Erythroblast (primary cell): ENCODE data around the gene PDGFC.

Experiments
- GATA1 ChIP-seq: IDR thresholded peaks from 2 replicates; pipeline ENCODE4 v1.6.1; 2011; ENCODE audit warnings: low read depth, mild to moderate bottlenecking, control low read depth, low read length, moderate library complexity
- POLR2A ChIP-seq: IDR thresholded peaks from 2 replicates; pipeline ENCODE4 v1.6.1; 2011; ENCODE audit warnings: mild to moderate bottlenecking, low read length

DNA sequence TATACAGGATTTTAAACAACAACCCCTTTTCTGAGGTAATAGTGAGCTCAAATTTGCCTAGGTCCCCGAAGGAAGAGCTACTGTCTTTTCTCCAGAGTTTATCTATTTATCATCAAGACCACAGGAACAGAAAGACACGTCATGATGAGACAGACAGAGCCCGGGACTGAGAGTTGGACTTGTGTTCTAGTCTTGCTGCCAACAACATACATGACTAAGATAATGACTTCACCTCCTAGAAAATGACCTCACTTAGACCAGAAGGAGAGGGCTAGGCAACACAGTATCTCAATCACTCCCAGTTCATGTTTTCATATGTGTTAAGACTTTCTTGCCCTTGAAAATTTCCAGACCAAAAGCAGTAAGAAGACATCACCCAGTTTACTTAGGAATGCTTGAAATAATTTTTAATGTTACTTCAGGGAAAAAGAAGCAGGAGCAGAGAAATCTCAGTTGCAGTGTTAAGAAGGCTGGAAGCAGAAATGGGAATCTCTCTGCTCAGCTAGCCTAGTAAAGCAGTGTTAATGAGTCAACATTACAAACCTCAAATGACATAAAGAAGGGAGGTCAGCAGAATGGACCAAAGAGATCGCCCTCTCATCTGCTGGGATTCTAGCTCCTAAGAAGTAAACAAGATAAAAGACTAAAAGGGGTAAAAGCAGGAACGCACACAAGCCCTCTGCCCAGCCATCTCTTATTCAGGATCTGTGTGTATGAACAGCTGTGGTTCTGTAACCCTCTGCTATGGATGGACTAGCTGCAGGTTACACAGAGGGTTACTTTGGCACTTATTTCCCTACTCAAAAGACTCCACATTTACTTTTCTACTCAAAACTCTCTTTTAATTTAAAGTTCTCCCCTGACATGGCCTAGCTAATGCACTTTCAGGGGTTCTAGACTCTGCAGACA is 24.8 kb downstream of the PDGFC start:
- TF ChIP-seq POLR2A (no peak), GATA1 (no peak)
